Stimulated activated CD8-positive, alpha-beta memory T cell treated with anti-CD3 and anti-CD28 coated beads, Interleukin-4, amount 100 ng/mL, for 24 hours (primary cell): ENCODE data around the gene DEGS1.

Experiments used
- DNase-seq: peaks from one replicate; pipeline ENCODE4 v3.0.0-alpha.2; 2020; ENCODE audit warnings: low read depth

The DEGS1 gene

DNA sequence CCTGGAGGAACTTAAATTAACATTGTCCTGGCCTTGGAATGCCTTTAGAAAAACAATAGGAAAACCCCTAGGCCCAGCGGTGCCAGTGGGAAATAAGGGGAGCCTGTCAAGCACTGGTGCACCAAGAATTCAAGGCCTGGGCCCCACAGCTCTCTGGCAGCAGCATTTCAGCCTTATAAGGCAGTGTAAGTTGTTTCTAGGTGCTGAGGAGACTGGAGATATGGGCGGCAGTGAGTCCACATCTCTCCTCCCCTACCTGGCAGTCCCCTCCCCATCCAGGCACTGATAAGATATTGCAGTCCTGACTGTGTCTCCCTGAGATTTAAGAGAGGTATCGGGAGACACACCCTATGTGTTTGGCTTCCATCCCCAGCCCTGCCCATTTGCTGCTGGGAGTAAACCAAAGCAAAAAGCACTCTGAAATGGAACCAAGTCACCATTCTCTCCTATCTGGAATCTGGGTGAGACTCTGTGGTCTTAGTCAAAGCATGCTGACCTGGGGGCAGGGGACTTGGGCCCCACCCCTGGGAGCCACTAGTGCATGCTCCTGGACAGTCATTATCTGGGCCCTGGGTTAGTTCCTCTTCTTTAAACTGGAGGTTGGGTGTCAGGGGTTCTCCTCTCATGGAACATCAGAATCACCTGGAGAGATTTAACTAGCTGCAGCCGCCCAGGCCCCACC is 30.5 kb downstream of the DEGS1 start:
- no peak for DNase-seq

GRCh38 chr1:224216382-224216781 is 33.3 kb downstream of the DEGS1 start:
- no peak for DNase-seq

DNA sequence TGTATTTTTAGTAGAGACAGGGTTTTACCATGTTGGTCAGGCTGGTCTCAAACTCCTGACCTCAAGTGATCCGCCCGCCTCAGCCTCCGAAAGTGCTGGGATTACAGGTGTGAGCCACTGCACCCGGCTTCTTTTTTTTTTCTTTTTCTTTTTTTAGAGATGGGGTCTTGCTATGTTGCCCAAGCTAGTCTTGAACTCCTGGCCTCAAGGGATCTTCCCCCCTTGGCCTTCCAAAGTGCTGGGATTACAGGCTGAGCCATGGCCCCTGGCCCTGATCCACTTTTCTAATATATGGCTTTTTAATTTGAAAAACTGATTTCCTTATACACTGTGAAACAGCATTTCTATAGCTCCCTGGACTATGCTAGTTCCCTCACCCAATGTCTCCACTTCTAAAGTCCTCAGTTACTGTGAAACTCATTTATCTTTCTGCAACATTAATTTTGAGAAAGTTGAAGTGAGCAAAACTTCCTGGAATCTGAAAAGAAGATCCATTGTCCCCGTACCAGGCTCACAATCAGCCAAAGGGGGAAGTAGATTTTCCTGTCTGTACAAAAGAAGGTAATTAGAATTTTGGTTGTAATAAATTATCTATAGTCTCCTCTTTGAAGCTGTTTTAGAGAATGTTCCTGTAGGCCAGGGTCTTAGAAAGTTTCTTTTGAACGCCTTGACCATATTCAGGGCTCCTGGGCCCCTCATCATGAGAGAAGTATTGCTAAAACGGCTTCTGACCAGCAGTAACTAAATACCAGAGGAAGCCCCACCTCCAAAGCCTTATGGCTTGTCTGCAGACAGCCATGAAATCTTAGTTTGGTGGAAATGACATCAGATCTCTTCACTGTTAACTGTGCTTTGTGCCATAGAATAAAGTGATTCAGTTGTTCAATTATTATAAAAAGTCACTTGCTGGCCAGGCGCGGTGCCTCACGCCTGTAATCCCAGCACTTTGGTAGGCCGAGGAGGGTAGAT is 34.9 kb downstream of the DEGS1 start:
- DNase-seq, result no peak

GRCh38 chr1:224219011-224219611 is 36.1 kb downstream of the DEGS1 start:
- DNase-seq, result no peak

DNA sequence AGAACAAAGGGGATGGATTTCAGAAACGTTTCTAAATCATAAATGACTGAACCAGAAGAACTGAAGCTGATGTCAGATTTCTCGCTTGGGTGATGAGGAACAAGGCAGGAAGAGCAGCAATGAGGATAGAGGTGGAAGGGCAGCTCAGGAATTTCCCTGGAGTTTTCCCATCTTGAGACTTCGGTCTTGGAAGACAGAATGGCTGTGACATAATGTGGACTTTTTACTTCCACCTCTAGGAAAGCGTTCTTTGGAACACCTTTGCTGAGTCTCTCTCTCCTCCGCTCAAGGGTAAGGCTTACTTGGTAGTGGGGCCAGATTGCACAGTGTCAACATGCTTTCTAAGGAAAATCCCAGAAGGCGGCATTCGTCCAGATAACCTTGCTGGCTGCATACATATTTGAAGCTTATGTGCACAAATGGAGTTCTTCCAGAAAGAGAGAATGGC is 36.6 kb downstream of the DEGS1 start:
- DNase-seq, result no peak

DNA sequence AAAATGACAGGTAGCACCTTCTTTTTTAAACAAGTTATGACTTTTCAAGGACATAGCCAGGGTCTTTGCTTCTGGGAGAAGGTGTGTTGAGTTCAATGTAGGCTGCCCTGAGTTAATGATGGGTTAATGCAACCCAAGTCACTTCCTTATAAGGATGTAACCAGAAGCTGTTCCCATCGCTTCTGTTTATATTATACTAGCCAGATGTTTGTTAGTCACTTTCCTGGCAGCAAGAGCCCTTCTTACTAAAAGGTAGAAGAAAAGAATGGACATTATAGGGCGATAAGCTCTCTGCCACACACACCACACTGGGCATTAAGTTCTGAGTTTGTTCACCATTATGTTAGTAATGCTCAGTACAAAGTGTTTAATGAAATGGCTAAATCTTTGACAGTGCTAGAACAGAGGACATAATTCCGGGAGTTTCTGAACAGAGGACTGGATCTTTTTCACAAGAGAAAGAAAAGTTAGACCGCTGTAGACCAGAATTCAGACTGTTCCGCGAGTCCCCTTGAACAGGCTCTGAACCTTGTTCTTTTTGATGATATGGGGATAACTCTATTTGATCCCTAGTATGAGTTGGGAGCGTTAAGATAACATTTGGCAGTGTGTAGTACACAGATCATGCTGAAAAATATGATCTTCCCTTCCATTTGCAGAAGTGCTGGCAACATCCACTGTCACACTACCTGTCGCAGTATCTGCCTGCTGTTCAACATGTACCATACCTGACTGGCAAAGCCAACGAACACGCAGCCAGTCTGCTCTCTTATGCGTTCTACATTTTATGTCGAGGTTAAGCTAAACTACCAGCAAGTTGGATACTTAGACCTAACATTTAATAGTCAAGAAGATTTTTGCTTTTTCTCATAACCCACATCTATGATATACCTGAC is 41.0 kb downstream of the DEGS1 start:
- no peak for DNase-seq

GRCh38 chr1:224226849-224227502 is 43.9 kb downstream of the DEGS1 start:
- DNase-seq, result no peak

GRCh38 chr1:224234017-224234416 is 51.0 kb downstream of the DEGS1 start:
- DNase-seq, result no peak

GRCh38 chr1:224235813-224236493 is 52.9 kb downstream of the DEGS1 start:
- no peak for DNase-seq

DNA sequence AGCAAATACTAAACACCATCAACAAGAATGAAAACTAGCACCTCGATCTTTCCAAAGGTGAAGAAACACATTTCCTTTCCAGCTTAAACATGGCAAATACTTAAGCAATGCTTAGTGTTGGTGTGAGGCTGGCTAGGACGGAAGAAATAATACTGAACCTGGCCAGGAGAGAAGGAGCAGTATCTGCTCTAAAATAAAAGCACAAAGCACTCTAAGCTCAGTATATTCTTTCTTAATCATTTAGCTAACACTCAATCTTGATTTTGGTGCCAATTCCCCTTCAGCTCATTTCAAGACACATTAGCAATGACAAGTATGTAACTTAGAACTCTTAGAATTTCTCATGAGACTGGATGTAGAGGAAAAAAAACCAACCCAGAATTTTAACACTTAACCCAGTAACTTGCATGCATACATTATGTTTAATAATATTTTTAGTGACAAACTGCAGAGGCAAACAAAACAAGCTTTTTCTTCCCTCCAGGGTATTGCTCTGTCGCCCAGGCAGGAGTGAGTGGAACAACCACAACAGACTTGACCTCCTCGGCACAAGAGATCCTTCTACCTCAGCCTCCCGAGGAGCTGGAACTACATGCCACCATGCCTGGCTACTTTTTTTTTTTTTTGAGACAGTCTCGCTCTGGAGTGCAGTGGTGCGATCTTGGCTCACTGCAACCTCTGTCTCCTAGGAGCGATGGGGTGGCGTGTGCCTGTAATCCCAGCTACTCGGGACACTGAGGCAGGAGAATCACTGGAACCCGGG is 54.3 kb downstream of the DEGS1 start:
- no peak for DNase-seq

GRCh38 chr1:224238212-224238611 is 55.2 kb downstream of the DEGS1 start:
- DNase-seq, result no peak

GRCh38 chr1:224238756-224239155 is 55.7 kb downstream of the DEGS1 start:
- no peak for DNase-seq
